Psoas muscle (tissue), 8 donors: ENCODE results near the gene CFAP251. TPM values are rescaled to one million over a fixed set of nuclear protein-coding genes. Genes with fewer than 3 reads are reported as not detected.

ENCODE experiments used
- ATAC-seq, 4 donors: fragments of 200-7000 bp; cut with Tn5 transposase; one replicate each; pipeline ENCODE4 v1.9.1; 2020; ENCODE audit warnings: moderate library complexity in 3 of 4, mild to moderate bottlenecking in 2 of 4
- DNase-seq, 2 donors: peaks; one replicate each; pipeline ENCODE4 v3.0.0-alpha.2; 2020
- H3K27ac ChIP-seq: fragments of 200-600 bp; one replicate; pipeline ENCODE4 v1.8.0; 2022
- H3K27me3 ChIP-seq, 3 donors: fragments of 200-600 bp in 1 of 3; one replicate each; pipeline versions ENCODE4 v1.6.1 to v1.8.0; 2013 to 2022; ENCODE audit warnings: low read length in 2 of 3, mild to moderate bottlenecking in 2 of 3, moderate library complexity in 1 of 3; ENCODE audit not compliant: insufficient read depth in 3 of 3
- H3K36me3 ChIP-seq, 2 donors: fragments of 200-600 bp in 1 of 2; one replicate each; pipeline versions ENCODE4 v1.6.1 to v1.8.0; 2013 to 2022; ENCODE audit warnings: low read depth in 1 of 2, mild to moderate bottlenecking in 1 of 2, moderate library complexity in 1 of 2; ENCODE audit not compliant: insufficient read depth in 1 of 2
- H3K4me1 ChIP-seq: fragments of 200-600 bp; one replicate; pipeline ENCODE4 v1.8.0; 2022
- H3K4me3 ChIP-seq: fragments of 200-600 bp; one replicate; pipeline ENCODE4 v1.8.0; 2022; ENCODE audit warnings: mild to moderate bottlenecking
- H3K9me3 ChIP-seq: fragments of 200-600 bp; one replicate; pipeline ENCODE4 v1.8.0; 2022
- CTCF ChIP-seq: fragments of 200-600 bp; IDR thresholded peaks from one replicate; pipeline ENCODE4 v1.8.0; 2022; ENCODE audit warnings: antibody characterized with exemption
- WGBS, 3 donors: extraction: QIAGEN DNeasy Blood & Tissue Kit; methylation state at CpG; one replicate each; pipeline versions ENCODE4 v1.1.6 to v1.1.7; 2013; 5-methylcytosine and 5-hydroxymethylcytosine counted together
- intact Hi-C, 2 donors: fragments of 100-400 bp; cut with DNase I; formaldehyde crosslinking; loops; one replicate each; pipeline versions ENCODE4 v1.11.0 to v1.14.2; 2022
- polyA plus RNA-seq, 3 donors: library from polyadenylated mRNA; stranded (reverse); fragments of 200-250 nt; gene quantifications; one replicate each; pipeline ENCODE4 v1.2.3, GENCODE V29; 2013
- total RNA-seq, 4 donors: library from RNA; stranded (reverse); fragmentation: NEBNext Ultra II Directional in 2 of 4; extraction: Animal tissue kit (Norgen Biotek cat#: 25700) in 2 of 4; gene quantifications; one replicate each; pipeline versions ENCODE4 v1.2.1 to v1.2.4, GENCODE V29; 2021 to 2023
- donor health status: healthy with polysubstance abuse.
- donor health status: DM: no; HTN: no; CAD: no; lungs with moderate emphysema.
- donor health status: Bipolar disorder and iron deficiency.
- donor health status: healthy.
- donor health status: DM: yes; HTN: yes; CAD: no.
- donor health status: DM: no; HTN: no; CAD: no.
- donor health status: DM: no; HTN: no; CAD: no.
- donor health status: DM: yes; HTN: yes; CAD: no.

CFAP251 gene
- total and polyA plus RNA-seq, 7 donors, result 0.36 to 0.79 (median 0.64) TPM

- intact Hi-C loops, result no loop called here
- no peak for TF ChIP-seq CTCF
- WGBS, 3 donors, result 78 to 88% (median 81%) methylated on average over 24 of the region's 24 CpGs
- no peak for DNase-seq
- no peaks in the 10 kb centered on the region for H3K27me3 ChIP-seq
- H3K36me3 ChIP-seq, result no peaks in the 10 kb centered on the region
- H3K4me1 ChIP-seq, result peaks cover 26% of the 10 kb centered on the region
- H3K9me3 ChIP-seq, result no peaks in the 10 kb centered on the region
- no peak overlapping the region for H3K4me3 ChIP-seq
- peak in 2 of 4 donors; percentile 22 to 30 for ATAC-seq
- no peak overlapping the region for H3K27ac ChIP-seq
Observed at GRCh38 chr12:122006186-122006926, 88.0 kb downstream of the CFAP251 start.

GRCh38 chr12:122009741-122010140 lies 91.3 kb downstream of the CFAP251 start:
- ATAC-seq, result no peak
- intact Hi-C loops, result loop anchor here in 1 of 2 donors (5.0 kb wide), 1 partner anchor 92 kb away; the partner anchor contains the start of gene CFAP251
- Histone ChIP-seq H3K4me1 (peaks cover 23% of the 10 kb centered on the region), H3K27ac (no peak overlapping the region), H3K4me3 (no peak overlapping the region), H3K36me3 (no peaks in the 10 kb centered on the region), H3K9me3 (no peaks in the 10 kb centered on the region), H3K27me3 (no peaks in the 10 kb centered on the region)
- DNase-seq, result no peak
- no peak for TF ChIP-seq CTCF
- 82 to 87% (median 85%) methylated on average over 9 of the region's 9 CpGs for WGBS, 3 donors

GRCh38 chr12:122012184-122012583 lies 93.8 kb downstream of the CFAP251 start:
- H3K27ac ChIP-seq, result no peak overlapping the region
- H3K27me3 ChIP-seq, result no peaks in the 10 kb centered on the region
- H3K4me1 ChIP-seq, result peaks cover 14% of the 10 kb centered on the region
- H3K36me3 ChIP-seq, result no peaks in the 10 kb centered on the region
- no peaks in the 10 kb centered on the region for H3K9me3 ChIP-seq
- no peak overlapping the region for H3K4me3 ChIP-seq
- ATAC-seq (no peak), DNase-seq (no peak)
- intact Hi-C loops, result loop anchor here in 1 of 2 donors (5.0 kb wide), 1 partner anchor 95 kb away; the partner anchor contains the start of gene CFAP251
- 74 to 86% (median 78%) methylated on average over 6 of the region's 6 CpGs for WGBS, 3 donors
- TF ChIP-seq CTCF, result no peak

GRCh38 chr12:122013136-122013535 lies 94.7 kb downstream of the CFAP251 start:
- WGBS, 3 donors, result 91 to 96% (median 92%) methylated on average over 4 of the region's 4 CpGs
- Histone ChIP-seq H3K36me3 (no peaks in the 10 kb centered on the region), H3K27me3 (no peaks in the 10 kb centered on the region), H3K27ac (no peak overlapping the region), H3K4me3 (no peak overlapping the region), H3K9me3 (no peaks in the 10 kb centered on the region), H3K4me1 (peaks cover 10% of the 10 kb centered on the region)
- DNase-seq, result no peak
- intact Hi-C loops, result loop anchor here in 1 of 2 donors (5.0 kb wide), 1 partner anchor 96 kb away; the partner anchor contains the start of gene CFAP251
- no peak for TF ChIP-seq CTCF
- no peak for ATAC-seq
